ENCODE results near the gene PDLIM5. TPM values are rescaled to one million over a fixed set of nuclear protein-coding genes. Genes with fewer than 3 reads are reported as not detected.

PDLIM5 gene
- 27.5 to 42.3 TPM (median 37.5 TPM) in 5 replicates for total RNA-seq (2022; extraction: Qiagen RNA extraction)

DNA sequence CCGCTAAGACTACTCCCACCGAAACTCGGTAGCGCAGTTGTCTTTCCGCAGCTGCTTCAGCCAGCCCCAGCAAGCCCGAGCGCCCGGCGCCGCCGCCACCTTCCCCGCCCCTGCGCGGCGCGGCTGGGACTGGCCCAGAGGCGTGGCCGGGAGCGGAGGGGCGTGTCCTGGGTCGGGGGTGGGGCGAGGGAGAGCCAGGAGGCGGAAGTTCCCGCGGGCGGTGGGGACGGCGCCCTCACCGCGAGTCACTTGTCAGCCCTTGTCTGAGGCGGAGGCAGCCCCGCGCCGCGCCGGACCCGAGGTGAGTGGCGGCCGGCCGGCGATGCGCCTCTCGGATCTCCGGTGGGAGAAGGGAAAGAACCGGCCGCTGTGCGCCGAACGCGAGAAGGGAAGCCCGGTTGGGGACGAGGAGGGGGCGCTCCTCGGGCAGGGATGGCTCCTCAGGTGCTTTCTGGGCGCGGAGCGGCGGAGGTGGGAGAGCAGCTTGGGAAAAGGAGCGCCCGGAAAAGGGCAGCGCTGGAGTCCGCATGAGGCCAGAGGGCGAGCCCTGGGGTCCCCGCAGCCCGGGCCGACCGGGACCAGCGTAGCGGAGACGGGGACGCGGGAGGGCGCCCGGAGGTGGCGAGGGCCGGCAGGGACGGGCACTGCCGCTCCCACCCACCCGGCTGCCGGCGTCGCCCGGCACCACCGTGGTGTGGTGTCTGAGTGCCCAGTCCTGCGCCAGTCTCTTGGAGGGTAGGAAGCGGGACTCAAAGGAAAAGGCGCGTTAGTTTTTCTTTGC, at the start of gene PDLIM5:
Gene PDLIM5, plus strand, starts transcription at position 248 of the 781 bp plus-strand sequence. CDS start 3,347 bp downstream, outside the sequence.

Other genes with a start within 250 kb of the PDLIM5 start
- 9.0 to 15.3 TPM (median 11.7 TPM) in 5 replicates for gene SMARCAD1, start 244.1 kb upstream of the PDLIM5 start, total RNA-seq (2022; extraction: Qiagen RNA extraction)
- gene HPGDS, start 109.1 kb upstream of the PDLIM5 start, total RNA-seq (2022; extraction: Qiagen RNA extraction): not detected in 5 replicates

All from A549 treated with Hydrocortisone at 1 μM for 4 hours (cell line).